Stromal cell of bone marrow (primary cell): ENCODE data around the gene SELE.

Experiments used
- DNase-seq: peaks from one replicate; pipeline ENCODE4 v3.0.0-alpha.2; 2012; ENCODE audit warnings: low read depth

Gene SELE

DNA sequence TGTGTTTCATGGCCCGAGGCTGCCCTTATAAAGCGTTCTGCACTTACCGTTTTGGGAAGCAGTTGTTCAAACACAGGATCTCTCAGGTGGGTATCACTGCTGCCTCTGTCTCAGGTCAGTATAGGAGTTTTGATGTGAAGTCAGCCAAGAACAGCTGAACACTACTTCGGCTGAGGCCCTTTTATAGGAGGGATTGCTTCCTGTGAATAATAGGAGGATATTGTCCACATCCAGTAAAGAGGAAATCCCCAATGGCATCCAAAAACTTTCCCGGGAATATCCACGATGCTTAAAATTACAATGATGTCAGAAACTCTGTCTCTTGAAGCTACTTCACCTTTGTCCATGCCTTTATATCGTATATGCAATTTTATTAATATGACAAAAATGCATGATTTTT lies at the start of gene SELE:
Gene SELE (minus strand): TSS at position 156 of the 400 bp plus-strand sequence. CDS start 467 bp downstream, outside the sequence.
- DNase-seq, result no peak

DNA sequence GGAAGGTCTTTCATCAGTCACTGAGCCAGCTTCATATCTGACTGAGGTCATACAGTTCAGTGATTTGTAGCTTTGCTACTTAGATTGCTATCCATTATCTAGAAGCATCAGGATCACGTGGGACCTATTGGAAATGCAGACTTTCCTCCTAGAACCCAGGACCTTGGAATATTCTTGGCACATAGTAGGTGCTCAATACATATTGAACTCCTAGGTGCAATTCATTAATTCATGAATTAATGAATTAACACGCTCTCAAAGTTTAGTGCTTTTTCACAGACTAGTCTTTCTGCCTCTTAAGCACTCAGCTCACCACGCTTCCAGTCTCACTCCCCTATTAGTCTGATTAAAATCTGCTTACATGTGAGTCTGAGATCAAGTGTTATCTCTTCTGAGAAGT lies 48.7 kb upstream of the SELE start:
- no peak for DNase-seq

DNA sequence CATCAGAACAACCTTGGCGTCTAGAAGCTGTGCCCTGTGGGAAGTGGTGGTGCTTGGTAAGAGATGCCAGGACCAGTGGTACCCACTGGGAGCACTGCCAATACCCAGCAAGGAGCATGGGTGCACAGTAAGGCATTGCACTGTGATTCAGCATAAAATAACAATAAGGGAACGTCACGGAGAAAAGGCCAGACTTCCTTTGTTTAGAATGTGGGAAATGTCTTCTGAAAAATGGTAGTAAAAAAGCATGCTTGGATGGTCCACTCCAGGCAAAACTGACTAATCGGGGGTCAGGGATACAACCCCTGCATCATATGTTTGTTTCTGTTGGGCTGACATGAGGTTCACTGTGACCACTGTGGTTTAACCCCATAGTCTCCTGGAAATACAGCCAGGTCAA lies 46.1 kb upstream of the SELE start:
- peak; percentile 23 for DNase-seq

- no peak for DNase-seq
Measured at GRCh38 chr1:169779150-169779549, 45.3 kb upstream of the SELE start.

- DNase-seq, result no peak
Measured at GRCh38 chr1:169776440-169776839, 42.6 kb upstream of the SELE start.

DNA sequence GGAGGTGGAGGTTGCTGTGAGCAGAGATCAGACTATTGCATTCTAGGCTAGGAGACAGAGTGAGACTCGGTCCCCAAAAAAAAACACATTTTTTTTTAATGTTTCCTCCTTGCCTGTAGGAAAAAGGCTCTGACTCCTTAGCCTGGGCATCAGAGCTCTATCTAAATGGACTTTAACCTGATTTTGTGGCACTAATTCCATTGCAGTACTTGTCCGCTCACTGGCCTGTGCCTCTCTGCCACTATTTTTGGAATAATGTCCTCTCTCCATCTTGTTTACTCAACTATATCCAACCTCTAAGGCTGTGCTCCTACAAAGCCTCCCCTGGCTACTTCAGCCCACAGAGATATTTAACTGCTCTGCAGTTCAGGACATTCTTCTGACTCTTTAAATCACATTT lies 34.3 kb upstream of the SELE start:
- DNase-seq, result no peak

DNA sequence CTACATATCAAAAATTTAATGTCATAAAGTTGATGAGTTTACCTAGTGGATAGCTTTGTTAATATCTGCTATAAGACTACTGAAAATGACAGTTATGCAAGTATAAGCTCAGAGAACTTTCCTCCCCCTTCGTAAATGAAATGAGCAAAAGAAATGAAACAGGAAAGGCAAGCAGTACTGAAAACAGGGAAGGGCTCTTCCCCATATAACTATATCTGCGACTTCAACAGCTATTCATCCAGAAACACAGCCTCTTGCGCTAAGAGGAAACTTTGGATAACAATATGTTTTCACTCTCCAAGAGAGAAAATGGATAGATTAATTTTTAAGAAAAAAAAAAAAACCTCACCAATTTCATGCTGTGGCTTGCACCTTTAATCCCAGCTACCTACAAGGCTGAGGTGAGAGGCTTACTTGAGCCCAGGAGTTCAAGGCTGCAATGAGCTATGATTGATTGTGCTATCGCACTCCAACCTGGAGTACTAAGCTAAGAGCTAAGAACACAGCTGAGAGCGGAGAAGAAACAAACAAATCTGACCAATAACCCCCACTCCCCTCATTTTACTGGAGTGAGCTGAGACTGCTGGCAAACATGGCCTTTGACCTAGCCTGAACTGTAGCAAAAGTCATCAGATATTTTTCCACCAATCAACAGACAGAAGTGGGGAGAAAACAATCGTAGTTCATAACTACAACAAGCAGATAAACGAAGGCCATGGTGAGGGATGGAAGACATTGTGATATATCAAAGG lies 31.9 kb upstream of the SELE start:
- no peak for DNase-seq

DNA sequence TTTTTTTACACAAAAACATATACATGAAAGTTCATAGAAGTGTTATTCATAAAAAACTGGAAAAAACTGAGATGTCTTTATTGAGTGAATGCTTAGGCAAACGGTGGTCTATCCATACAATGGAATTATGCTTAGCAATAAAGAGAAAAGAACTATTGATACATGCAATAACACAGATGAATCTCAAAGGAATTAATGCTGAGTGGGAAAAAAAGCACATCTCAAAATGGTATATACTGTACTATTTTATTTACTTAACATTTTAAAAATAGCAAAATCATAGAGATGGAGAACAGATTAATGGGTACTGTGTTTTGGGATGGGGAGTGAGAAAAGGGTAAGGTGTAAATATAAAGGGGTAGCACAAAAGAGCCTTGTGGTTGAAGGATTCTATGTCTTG lies 31.0 kb upstream of the SELE start:
- DNase-seq, result no peak

DNA sequence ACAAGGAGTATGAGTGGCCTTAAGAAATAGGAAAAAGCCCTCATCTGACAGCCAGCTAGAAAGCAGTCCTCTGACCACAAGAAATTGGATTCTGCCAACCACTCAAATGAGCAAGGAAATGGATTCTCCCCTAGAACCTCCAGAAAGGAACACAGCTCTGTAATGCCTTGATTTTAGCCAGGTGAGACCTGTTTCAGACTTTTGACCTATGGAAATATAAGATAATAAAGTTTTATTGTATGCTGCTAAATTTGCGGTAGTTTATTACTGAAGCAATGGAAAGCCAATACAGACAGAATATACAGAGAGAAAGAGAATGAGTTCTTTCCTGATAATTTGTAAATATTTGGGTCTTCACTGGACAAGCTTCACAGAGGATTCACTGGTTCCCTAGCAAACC lies 28.8 kb upstream of the SELE start:
- DNase-seq, result no peak

- no peak for DNase-seq
Measured at GRCh38 chr1:169759038-169759437, 25.2 kb upstream of the SELE start.

GRCh38 chr1:169753549-169753948 lies 19.7 kb upstream of the SELE start:
- no peak for DNase-seq

DNA sequence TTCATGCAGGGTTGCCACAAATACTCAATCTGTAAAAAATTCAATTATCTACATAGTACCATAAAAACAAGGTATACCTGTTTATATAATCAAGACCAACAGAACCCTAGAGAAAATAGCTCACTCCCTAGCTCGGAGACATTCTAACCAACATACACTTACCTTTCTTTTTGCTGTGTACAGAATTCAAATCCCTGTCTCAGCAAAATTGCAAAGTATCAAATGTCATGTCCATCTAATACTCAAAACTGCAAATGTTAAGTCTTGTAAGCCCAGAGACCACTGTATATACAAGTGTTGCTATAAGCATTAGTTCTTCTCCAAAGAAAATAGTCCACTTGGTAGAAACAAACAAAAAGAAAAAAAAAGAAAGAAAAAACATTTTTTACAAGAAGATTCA lies 16.2 kb upstream of the SELE start:
- no peak for DNase-seq

- DNase-seq, result no peak
Measured at GRCh38 chr1:169746550-169746949, 12.7 kb upstream of the SELE start.

DNA sequence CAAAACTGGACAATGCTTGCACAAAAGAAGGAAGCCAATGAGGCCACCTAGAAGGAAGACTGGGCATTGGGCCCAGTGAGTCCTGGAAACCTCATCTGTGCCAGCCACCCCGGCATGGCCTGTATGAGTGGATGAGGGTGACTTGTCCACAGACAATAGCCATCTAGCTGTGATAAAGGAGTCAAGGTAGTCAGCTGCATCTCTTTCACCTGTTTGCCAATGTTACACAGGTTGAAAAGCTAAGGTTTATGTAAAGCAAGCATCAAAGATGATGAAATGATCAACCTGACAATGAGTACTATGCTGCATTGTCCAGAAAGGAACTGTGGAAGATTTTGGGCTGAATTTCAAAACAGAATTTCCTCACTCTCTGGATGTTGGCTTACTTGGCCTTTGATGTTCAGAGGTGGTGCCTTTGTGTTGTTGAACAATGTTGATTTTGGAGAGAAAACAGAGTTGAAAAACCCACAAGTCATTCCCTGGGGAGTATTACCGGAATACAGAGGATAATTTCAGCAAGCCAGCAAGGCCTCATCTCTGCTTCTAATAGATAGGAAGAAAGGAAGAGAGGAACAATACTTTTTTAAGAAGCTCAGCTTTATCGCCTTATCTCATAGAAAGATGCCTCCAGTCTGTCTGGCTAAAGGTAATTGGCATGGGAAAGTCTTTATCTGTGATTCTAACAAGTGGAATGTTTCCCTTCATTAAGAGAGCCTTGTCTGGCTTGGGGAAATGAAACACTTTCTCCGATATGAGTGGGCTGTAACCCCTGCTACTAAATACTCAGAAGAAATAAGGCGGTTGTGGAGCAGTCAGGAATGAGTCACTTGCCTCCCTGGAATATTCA lies 11.4 kb upstream of the SELE start:
- no peak for DNase-seq

DNA sequence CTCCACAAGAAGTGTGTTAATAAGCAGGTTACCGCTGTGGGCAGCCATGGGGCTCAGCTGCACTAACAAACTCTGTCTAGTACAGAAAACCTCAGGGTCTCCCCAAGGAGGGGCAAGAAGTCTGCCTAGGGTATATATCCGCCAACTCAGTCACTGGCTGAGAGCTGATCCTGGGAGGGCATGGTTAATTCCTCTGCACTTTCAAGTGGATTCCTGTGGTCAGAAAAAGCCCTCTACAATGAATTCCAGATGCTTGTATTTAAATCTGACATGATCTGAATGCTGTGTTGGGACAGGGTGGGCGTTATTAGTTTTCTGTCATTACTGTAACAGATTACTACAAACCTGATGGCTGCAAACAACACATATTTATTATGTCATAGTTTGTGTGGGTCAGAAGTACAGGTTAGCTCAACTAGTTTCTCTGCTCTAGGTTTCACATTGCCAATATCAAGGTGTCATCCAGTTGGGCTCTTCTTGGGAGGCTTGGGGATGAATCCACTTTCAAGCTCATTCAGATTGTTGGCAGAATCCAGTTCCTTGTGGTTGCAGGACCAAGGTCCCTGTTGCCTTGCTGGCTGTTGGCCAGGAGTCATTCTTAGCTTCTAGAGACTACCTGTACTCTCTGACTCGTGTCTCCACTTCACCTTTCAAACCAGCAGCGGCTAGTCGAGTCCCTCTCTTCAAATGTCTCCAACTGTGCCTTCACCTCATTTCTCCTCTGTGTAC lies 8.0 kb upstream of the SELE start:
- peak; percentile 4 for DNase-seq

DNA sequence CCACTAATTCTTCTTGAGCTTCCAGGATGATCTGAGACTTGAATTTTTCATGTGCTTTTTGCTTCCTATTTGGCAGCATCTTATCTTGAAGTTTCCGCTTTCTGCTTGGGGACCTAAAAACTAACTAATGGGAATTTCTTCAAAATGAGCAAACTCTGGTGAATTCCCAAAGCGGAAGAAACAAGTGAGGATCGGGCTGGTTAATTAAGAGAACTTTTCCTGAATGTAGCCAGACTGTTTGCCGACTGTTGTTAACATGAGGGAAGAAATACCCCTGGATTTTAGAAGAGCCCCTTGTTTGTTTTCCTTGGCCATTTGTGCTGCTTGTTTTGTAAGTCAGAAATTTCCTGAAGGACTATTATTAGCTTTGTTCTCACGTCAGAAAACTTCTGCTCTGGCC lies 6.1 kb upstream of the SELE start:
- no peak for DNase-seq

- DNase-seq, result no peak
Measured at GRCh38 chr1:169731446-169731845, 2.4 kb downstream of the SELE start.

- DNase-seq, result no peak
Measured at GRCh38 chr1:169729991-169730390, 3.9 kb downstream of the SELE start.

- no peak for DNase-seq
Measured at GRCh38 chr1:169727307-169727706, 6.6 kb downstream of the SELE start.

- no peak for DNase-seq
Measured at GRCh38 chr1:169726851-169727250, 7.0 kb downstream of the SELE start.

DNA sequence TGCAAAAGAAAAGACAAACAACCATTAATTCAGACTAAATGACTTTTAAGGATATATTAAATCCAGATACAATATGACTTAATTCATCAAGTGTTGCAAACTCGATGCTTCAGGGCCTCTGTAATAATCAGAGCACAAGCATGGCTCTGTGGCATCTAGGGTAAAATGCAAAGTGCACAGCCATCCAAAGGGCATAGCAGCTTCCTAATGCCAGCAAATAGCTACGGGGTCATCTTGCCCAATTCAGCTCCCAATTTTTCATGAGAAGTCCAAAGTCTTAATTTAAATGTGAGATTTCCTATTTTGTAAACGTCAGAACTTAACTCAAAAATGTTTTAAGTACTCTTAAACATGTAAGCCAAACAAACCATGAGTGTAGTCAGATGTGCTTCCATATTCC lies 7.9 kb downstream of the SELE start:
- DNase-seq, result no peak

GRCh38 chr1:169724168-169724567 lies 9.7 kb downstream of the SELE start:
- DNase-seq, result no peak

GRCh38 chr1:169723763-169724162 lies 10.1 kb downstream of the SELE start:
- DNase-seq, result no peak
